NCI-H774 (cell line): Measurements from ENCODE around the gene OASL.

ENCODE experiments used
- DNase-seq: peaks from one replicate; lab custom pipeline; 2025; lab: John Stamatoyannopoulos, UW

Gene OASL

GRCh38 chr12:121015825-121016766, 22.9 kb downstream of the OASL start, which contains the start of gene C12orf43:
C12orf43 (minus strand) TSS chr12:121016487; CDS start chr12:121016474, 13 bp downstream.
- peak; percentile 94 for DNase-seq

- DNase-seq, result no peak
Measured at GRCh38 chr12:121013715-121014114, 25.3 kb downstream of the OASL start.

- no peak for DNase-seq
Measured at GRCh38 chr12:121011820-121012219, 27.2 kb downstream of the OASL start.

- DNase-seq, result no peak
Measured at GRCh38 chr12:121010860-121011259, 28.2 kb downstream of the OASL start.

- DNase-seq, result no peak
Measured at GRCh38 chr12:121009741-121010140, 29.3 kb downstream of the OASL start.

GRCh38 chr12:121008347-121009098, 30.5 kb downstream of the OASL start:
- DNase-seq, result no peak

GRCh38 chr12:121005346-121005815, 33.7 kb downstream of the OASL start:
- peak; percentile 37 for DNase-seq

- DNase-seq, result no peak
Measured at GRCh38 chr12:121004253-121004815, 34.7 kb downstream of the OASL start.

GRCh38 chr12:121003650-121004049, 35.4 kb downstream of the OASL start:
- DNase-seq, result no peak

- no peak for DNase-seq
Measured at GRCh38 chr12:121001841-121002483, 37.1 kb downstream of the OASL start.

GRCh38 chr12:121001060-121001459, 38.0 kb downstream of the OASL start:
- no peak for DNase-seq

- no peak for DNase-seq
Measured at GRCh38 chr12:121000530-121000929, 38.5 kb downstream of the OASL start.

- no peak for DNase-seq
Measured at GRCh38 chr12:120999191-121000120, 39.6 kb downstream of the OASL start.

GRCh38 chr12:120998435-120998834, 40.6 kb downstream of the OASL start:
- DNase-seq, result no peak

- DNase-seq, result no peak
Measured at GRCh38 chr12:120997448-120997847, 41.6 kb downstream of the OASL start.

GRCh38 chr12:120996133-120996746, 42.8 kb downstream of the OASL start:
- DNase-seq, result no peak

- no peak for DNase-seq
Measured at GRCh38 chr12:120994589-120995337, 44.3 kb downstream of the OASL start.

GRCh38 chr12:120994059-120994458, 45.0 kb downstream of the OASL start:
- no peak for DNase-seq

GRCh38 chr12:120993496-120993895, 45.5 kb downstream of the OASL start:
- DNase-seq, result no peak

- no peak for DNase-seq
Measured at GRCh38 chr12:120992989-120993388, 46.1 kb downstream of the OASL start.
